Adrenal gland (tissue), 5 donors: ENCODE data around the gene MOB2.

ENCODE experiments used
- POLR2A ChIP-seq, 2 donors: fragments of 450-650 bp; IDR thresholded peaks; one replicate each; pipeline ENCODE4 v1.6.1; 2017; ENCODE audit warnings: antibody characterized with exemption in 2 of 2, mild to moderate bottlenecking in 2 of 2, moderate library complexity in 1 of 2
- TF ChIP-seq, protein P1 (sequence below), 6 experiments: fragments of 450-650 bp in 4 of 6; fragments of 200-600 bp in 2 of 6; sonication (generic) in 1 of 6; IDR thresholded peaks; 1 replicate in 5 of 6; 2 replicates in 1 of 6; pipeline versions ENCODE4 v1.5.1 to v1.8.0; 2016 to 2021; ENCODE audit warnings: antibody characterized with exemption in 6 of 6, mild to moderate bottlenecking in 2 of 6, moderate library complexity in 1 of 6
- donor health status: DM: no; HTN: no; CAD: no.

DNA sequence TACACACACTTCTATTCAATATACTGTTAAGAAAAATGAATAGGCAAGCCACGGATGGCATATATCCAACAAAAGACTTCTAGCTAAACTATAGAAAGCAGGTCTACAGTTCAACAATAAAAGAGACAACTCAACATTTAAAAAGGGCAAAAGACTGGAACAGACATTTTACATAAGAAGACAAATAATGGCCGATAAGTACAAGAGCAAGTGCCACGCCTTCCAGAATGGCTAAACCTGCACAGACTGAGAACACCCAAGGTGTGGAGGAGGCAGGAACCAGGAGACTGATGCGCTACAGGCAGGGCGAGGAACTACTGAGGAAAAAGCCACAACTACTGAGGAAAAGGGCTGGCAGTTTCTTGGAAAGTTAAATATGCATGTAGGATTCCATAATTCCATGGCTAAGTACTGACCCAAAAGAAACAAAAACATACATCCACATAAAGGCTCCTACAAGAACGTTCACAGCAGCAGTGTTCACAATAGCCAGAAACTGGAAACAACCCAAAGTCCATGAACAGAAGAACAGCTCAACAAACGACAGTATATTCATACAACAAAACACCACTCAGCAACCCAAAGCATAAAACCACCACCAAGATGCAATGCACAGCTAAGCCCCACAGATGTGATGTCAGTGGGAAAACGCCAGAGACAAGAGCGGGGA, 9.6 kb upstream of the MOB2 start:
- TF ChIP-seq, protein P1, sequence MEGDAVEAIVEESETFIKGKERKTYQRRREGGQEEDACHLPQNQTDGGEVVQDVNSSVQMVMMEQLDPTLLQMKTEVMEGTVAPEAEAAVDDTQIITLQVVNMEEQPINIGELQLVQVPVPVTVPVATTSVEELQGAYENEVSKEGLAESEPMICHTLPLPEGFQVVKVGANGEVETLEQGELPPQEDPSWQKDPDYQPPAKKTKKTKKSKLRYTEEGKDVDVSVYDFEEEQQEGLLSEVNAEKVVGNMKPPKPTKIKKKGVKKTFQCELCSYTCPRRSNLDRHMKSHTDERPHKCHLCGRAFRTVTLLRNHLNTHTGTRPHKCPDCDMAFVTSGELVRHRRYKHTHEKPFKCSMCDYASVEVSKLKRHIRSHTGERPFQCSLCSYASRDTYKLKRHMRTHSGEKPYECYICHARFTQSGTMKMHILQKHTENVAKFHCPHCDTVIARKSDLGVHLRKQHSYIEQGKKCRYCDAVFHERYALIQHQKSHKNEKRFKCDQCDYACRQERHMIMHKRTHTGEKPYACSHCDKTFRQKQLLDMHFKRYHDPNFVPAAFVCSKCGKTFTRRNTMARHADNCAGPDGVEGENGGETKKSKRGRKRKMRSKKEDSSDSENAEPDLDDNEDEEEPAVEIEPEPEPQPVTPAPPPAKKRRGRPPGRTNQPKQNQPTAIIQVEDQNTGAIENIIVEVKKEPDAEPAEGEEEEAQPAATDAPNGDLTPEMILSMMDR (IDR thresholded peaks at IDR 0.05): no peak
- TF ChIP-seq POLR2A (IDR thresholded peaks at IDR 0.05): no peak
